Gastroesophageal sphincter (tissue), 4 donors: ENCODE measurements around the gene CXCL16. TPM values are rescaled to one million over a fixed set of nuclear protein-coding genes. Genes with fewer than 3 reads are reported as not detected.
A peak's percentile ranks its signal among the peaks of the same experiment; 100 is the strongest.

Experiments used
- ATAC-seq: fragments of 150-250 bp; one replicate; pipeline ENCODE4 v1.9.1; 2016; ENCODE audit warnings: mild to moderate bottlenecking, moderate library complexity
- H3K27ac ChIP-seq, 4 donors: fragments of 200-600 bp; sonication (generic) in 3 of 4; 1 replicate in 3 of 4; 2 replicates in 1 of 4; pipeline ENCODE4 v1.5.1; 2016 to 2019
- H3K27me3 ChIP-seq: fragments of 200-600 bp; sonication (generic); one replicate; pipeline ENCODE4 v1.5.1; 2019
- H3K36me3 ChIP-seq, 2 donors: fragments of 200-600 bp; sonication (generic); one replicate each; pipeline ENCODE4 v1.5.1; 2019; ENCODE audit warnings: control low read depth in 1 of 2
- H3K4me1 ChIP-seq, 3 donors: fragments of 200-600 bp; sonication (generic); 1 replicate in 2 of 3; 2 replicates in 1 of 3; pipeline ENCODE4 v1.5.1; 2016 to 2019; ENCODE audit warnings: control low read depth in 2 of 3
- H3K4me3 ChIP-seq, 2 donors: fragments of 200-600 bp; sonication (generic); one replicate each; pipeline ENCODE4 v1.5.1; 2019; ENCODE audit warnings: mild to moderate bottlenecking in 1 of 2, moderate library complexity in 1 of 2
- H3K9me3 ChIP-seq, 3 donors: fragments of 200-600 bp; sonication (generic); one replicate each; pipeline ENCODE4 v1.5.1; 2017 to 2019; ENCODE audit warnings: control low read depth in 2 of 3
- CTCF ChIP-seq, 4 experiments: fragments of 200-600 bp in 2 of 4; fragments of 450-650 bp in 2 of 4; sonication (generic) in 1 of 4; IDR thresholded peaks; one replicate each; pipeline ENCODE4 v1.5.1; 2017 to 2019; ENCODE audit warnings: antibody characterized with exemption in 4 of 4, mild to moderate bottlenecking in 2 of 4, moderate library complexity in 2 of 4
- EP300 ChIP-seq: sonication (generic); formaldehyde crosslinking; IDR thresholded peaks from one replicate; pipeline ENCODE4 v1.6.1; 2017; ENCODE audit warnings: antibody characterized with exemption, mild to moderate bottlenecking
- POLR2A ChIP-seq, 2 donors: fragments of 450-650 bp; IDR thresholded peaks; one replicate each; pipeline ENCODE4 v1.6.1; 2017; ENCODE audit warnings: antibody characterized with exemption in 2 of 2, mild to moderate bottlenecking in 2 of 2, moderate library complexity in 1 of 2
- POLR2AphosphoS5 ChIP-seq: sonication (generic); formaldehyde crosslinking; IDR thresholded peaks from one replicate; pipeline ENCODE4 v1.6.1; 2017; ENCODE audit warnings: antibody characterized with exemption
- whole genome bisulfite sequencing, 2 donors: methylation state at CpG; one replicate each; pipeline ENCODE4 v1.1.5; 2018; ENCODE audit warnings: low coverage in 1 of 2; 5-methylcytosine and 5-hydroxymethylcytosine counted together
- total RNA-seq, 4 donors: library from RNA; depleted of rRNA; stranded (reverse); fragments of >200 nt; gene quantifications; one replicate each; pipeline ENCODE4 v1.1.0, GENCODE V29; 2016

The CXCL16 gene
- total RNA-seq, 4 donors from 2014 or later = 5.3 to 11.6 (median 8.3) TPM

DNA sequence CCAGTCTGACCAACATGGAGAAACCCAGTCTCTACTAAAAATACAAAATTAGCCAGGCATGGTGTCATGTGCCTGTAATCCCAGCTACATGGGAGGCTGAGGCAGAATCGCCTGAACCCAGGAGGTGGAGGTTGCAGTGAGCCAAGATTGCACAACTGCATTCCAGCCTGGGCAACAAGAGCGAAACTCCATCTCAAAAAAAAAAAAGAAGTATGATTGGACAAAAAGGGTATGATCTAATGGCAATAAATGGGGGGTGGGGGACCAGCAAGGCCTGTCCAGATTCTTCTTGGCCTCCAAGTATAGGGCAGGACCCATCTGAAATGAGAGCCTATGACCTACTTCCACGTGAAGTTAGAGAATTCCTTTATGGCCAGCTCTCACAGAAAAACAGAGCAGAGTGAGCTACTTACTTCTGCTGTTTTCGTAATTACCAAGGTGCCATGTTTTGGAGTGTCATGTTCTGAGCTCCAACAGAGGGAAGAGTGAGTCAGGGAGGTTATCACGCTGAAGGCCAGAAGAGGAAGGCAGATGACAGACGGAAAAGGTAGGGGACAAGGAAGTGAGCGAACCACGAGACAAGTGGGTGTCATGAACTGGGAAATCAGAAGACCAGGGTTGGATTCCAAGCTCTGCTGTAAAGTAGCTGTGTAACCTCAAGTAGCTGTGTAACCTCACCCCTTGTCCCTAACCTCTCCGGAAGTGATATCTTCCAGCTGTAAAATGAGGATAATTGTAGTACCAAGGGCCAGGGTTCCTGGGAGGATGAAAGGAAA is 3.7 kb downstream of the CXCL16 start:
- no peak overlapping the region for H3K4me3 ChIP-seq
- no peak for TF ChIP-seq POLR2A (IDR thresholded peaks at IDR 0.05)
- TF ChIP-seq POLR2AphosphoS5 = no peak
- TF ChIP-seq EP300 = no peak
- no peak for ATAC-seq
- H3K27ac ChIP-seq = no peak overlapping the region
- WGBS, 2 donors = 65 to 69% methylated on average over 6 to 9 of the region's 9 CpGs
- H3K4me1 ChIP-seq = peaks cover 0 to 34% (median 2%) of the 10 kb centered on the region in 3 donors
- H3K9me3 ChIP-seq = no peaks in the 10 kb centered on the region
- H3K27me3 ChIP-seq = no peaks in the 10 kb centered on the region
- peaks cover 0 to 11% of the 10 kb centered on the region in 2 donors for H3K36me3 ChIP-seq

GRCh38 chr17:4734857-4735475 is 4.8 kb downstream of the CXCL16 start:
- Histone ChIP-seq H3K4me1 (peaks cover 0 to 38% (median 2%) of the 10 kb centered on the region in 3 donors), H3K27me3 (no peaks in the 10 kb centered on the region), H3K9me3 (no peaks in the 10 kb centered on the region), H3K4me3 (no peak overlapping the region), H3K36me3 (peaks cover 0 to 11% of the 10 kb centered on the region in 2 donors), H3K27ac (no peak overlapping the region)
- TF ChIP-seq EP300 = no peak
- ATAC-seq = no peak
- WGBS, 2 donors = 84% methylated on average over 5 of the region's 8 CpGs; no CpG with 5 or more reads in 1 of the 2 donors

- H3K4me1 ChIP-seq = peaks cover 0 to 24% (median 0%) of the 10 kb centered on the region in 3 donors
- no peak overlapping the region for H3K4me3 ChIP-seq
- no peaks in the 10 kb centered on the region for H3K9me3 ChIP-seq
- WGBS, 2 donors = 61 to 69% methylated on average over 2 to 4 of the region's 6 CpGs
- H3K27me3 ChIP-seq = no peaks in the 10 kb centered on the region
- H3K27ac ChIP-seq = peak overlapping the region in 1 of 4 donors; percentile 56
- H3K36me3 ChIP-seq = peaks cover 0 to 11% of the 10 kb centered on the region in 2 donors
- peak in 1 of 4 experiments; percentile 16 for TF ChIP-seq CTCF (IDR thresholded peaks at IDR 0.05)
- no peak for TF ChIP-seq EP300
- ATAC-seq = no peak
Measured at GRCh38 chr17:4733073-4733531, 6.6 kb downstream of the CXCL16 start.

GRCh38 chr17:4728124-4728523 is 11.6 kb downstream of the CXCL16 start:
- no peak overlapping the region for H3K4me3 ChIP-seq
- H3K27ac ChIP-seq = no peak overlapping the region
- TF ChIP-seq EP300 (no peak), POLR2AphosphoS5 (no peak), CTCF (IDR thresholded peaks at IDR 0.05) (no peak), POLR2A (IDR thresholded peaks at IDR 0.05) (no peak)
- WGBS, 2 donors = 33 to 40% methylated on average over 2 of the region's 3 CpGs
- no peaks in the 10 kb centered on the region for H3K27me3 ChIP-seq
- H3K9me3 ChIP-seq = no peaks in the 10 kb centered on the region
- peaks cover 0 to 3% of the 10 kb centered on the region in 2 donors for H3K36me3 ChIP-seq
- peaks cover 0 to 23% (median 0%) of the 10 kb centered on the region in 3 donors for H3K4me1 ChIP-seq
- no peak for ATAC-seq

GRCh38 chr17:4725646-4726310 is 13.9 kb downstream of the CXCL16 start:
- no peak overlapping the region for H3K4me3 ChIP-seq
- WGBS, 2 donors = 75 to 84% methylated on average over 9 of the region's 9 CpGs
- no peak for ATAC-seq
- H3K4me1 ChIP-seq = peaks cover 0 to 6% (median 0%) of the 10 kb centered on the region in 3 donors
- H3K27me3 ChIP-seq = no peaks in the 10 kb centered on the region
- no peaks in the 10 kb centered on the region for H3K36me3 ChIP-seq
- no peak overlapping the region for H3K27ac ChIP-seq
- TF ChIP-seq POLR2AphosphoS5 (no peak), EP300 (no peak), POLR2A (IDR thresholded peaks at IDR 0.05) (no peak), CTCF (IDR thresholded peaks at IDR 0.05) (no peak)
- H3K9me3 ChIP-seq = no peaks in the 10 kb centered on the region
